ENCODE data around the gene AP5S1. TPM values are rescaled to one million over a fixed set of nuclear protein-coding genes. Genes with fewer than 3 reads are reported as not detected.

The AP5S1 gene
- polyA plus RNA-seq, 1 donor (not counting 4 experiments of a cell fraction or from before 2014, with no cell fraction given): 5.2 TPM

- H2AFZ ChIP-seq (ENCODE audit: control insufficient read depth, low read length): no peak overlapping the region
- H3K4me1 ChIP-seq (ENCODE audit: control insufficient read depth, extremely low read depth, insufficient read depth, low read length): no peaks in the 10 kb centered on the region
- no peaks in the 10 kb centered on the region for H3K9me1 ChIP-seq (ENCODE audit: control insufficient read depth, extremely low read depth, insufficient read depth, low read length)
- no peak overlapping the region for H3K27ac ChIP-seq (ENCODE audit: control insufficient read depth, insufficient read depth, low read length)
- H3K4me2 ChIP-seq (ENCODE audit: control insufficient read depth, extremely low read depth, insufficient read depth, low read depth, low read length): no peak overlapping the region
- no peaks in the 10 kb centered on the region for H3K9me3 ChIP-seq (ENCODE audit: control insufficient read depth, low read depth, low read length)
- H3K4me3 ChIP-seq (ENCODE audit: control insufficient read depth in 2 of 3, extremely low read depth in 1 of 3, insufficient read depth in 2 of 3, low read depth in 1 of 3, low read length in 3 of 3): no peak overlapping the region
- TF ChIP-seq, protein P1, sequence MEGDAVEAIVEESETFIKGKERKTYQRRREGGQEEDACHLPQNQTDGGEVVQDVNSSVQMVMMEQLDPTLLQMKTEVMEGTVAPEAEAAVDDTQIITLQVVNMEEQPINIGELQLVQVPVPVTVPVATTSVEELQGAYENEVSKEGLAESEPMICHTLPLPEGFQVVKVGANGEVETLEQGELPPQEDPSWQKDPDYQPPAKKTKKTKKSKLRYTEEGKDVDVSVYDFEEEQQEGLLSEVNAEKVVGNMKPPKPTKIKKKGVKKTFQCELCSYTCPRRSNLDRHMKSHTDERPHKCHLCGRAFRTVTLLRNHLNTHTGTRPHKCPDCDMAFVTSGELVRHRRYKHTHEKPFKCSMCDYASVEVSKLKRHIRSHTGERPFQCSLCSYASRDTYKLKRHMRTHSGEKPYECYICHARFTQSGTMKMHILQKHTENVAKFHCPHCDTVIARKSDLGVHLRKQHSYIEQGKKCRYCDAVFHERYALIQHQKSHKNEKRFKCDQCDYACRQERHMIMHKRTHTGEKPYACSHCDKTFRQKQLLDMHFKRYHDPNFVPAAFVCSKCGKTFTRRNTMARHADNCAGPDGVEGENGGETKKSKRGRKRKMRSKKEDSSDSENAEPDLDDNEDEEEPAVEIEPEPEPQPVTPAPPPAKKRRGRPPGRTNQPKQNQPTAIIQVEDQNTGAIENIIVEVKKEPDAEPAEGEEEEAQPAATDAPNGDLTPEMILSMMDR (optimal IDR thresholded peaks at IDR 0.05 in 1 of 3, IDR thresholded peaks at IDR 0.05 in 1 of 3, conservative IDR thresholded peaks at IDR 0.05 in 1 of 3; ENCODE audit: extremely low read depth in 1 of 3, insufficient read depth in 2 of 3, low read length in 3 of 3): no peak
- TF ChIP-seq EZH2 (IDR thresholded peaks at IDR 0.05; ENCODE audit: low read length): no peak
- no peaks in the 10 kb centered on the region for H3K79me2 ChIP-seq (ENCODE audit: control insufficient read depth, insufficient read depth, low read length)
- H3K9ac ChIP-seq (ENCODE audit: control insufficient read depth, extremely low read depth, insufficient read depth, low read length): no peak overlapping the region
- DNase-seq (ENCODE audit: low read depth, low spot score) (no peak), FAIRE-seq (no peak)
- H4K20me1 ChIP-seq (ENCODE audit: control insufficient read depth, extremely low read depth, insufficient read depth, low read length): no peaks in the 10 kb centered on the region
- peaks cover 38 to 46% of the 10 kb centered on the region in 2 experiments for H3K36me3 ChIP-seq (ENCODE audit: control insufficient read depth in 2 of 2, extremely low read depth in 1 of 2, insufficient read depth in 2 of 2, low read length in 2 of 2)
- no peaks in the 10 kb centered on the region for H3K27me3 ChIP-seq (ENCODE audit: control insufficient read depth, extremely low read depth, insufficient read depth, low read length)
- dilution Hi-C loops (cut with MboI; ENCODE audit: extremely low pct_ligation_motif_present, low sequenced_read_pairs): no loop called here
Observed at GRCh38 chr20:3865152-3865886, 45.0 kb downstream of the AP5S1 start.

DNA sequence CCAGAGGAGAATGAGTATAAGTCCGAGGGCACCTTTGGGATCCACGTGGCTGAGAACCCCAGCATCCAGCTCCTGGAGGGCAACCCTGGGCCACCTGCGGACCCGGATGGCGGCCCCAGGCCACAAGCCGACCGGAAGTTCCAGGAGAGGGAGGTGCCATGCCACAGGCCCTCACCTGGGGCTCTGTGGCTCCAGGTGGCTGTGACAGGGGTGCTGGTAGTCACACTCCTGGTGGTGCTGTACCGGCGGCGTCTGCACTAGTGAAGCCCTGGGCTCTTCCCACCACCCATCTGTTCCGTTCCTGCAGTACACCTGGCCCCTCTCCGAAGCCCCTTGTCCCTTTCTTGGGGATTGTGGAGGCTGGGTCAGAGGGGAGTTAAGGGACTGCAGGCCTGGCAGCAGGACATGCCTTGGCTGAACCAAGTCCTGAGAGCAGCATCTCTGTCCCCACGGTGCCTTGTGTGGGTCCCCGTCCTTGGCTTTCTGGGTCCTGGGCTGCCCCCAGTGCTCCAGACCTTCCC is 45.6 kb downstream of the AP5S1 start:
- FAIRE-seq (no peak), DNase-seq (ENCODE audit: low read depth, low spot score) (no peak)
- no peak overlapping the region for H3K4me3 ChIP-seq (ENCODE audit: control insufficient read depth in 2 of 3, extremely low read depth in 1 of 3, insufficient read depth in 2 of 3, low read depth in 1 of 3, low read length in 3 of 3)
- TF ChIP-seq, protein P1 (optimal IDR thresholded peaks at IDR 0.05 in 1 of 3, IDR thresholded peaks at IDR 0.05 in 1 of 3, conservative IDR thresholded peaks at IDR 0.05 in 1 of 3; ENCODE audit: extremely low read depth in 1 of 3, insufficient read depth in 2 of 3, low read length in 3 of 3): no peak
- TF ChIP-seq EZH2 (IDR thresholded peaks at IDR 0.05; ENCODE audit: low read length): no peak
- H3K27ac ChIP-seq (ENCODE audit: control insufficient read depth, insufficient read depth, low read length): no peak overlapping the region
- H2AFZ ChIP-seq (ENCODE audit: control insufficient read depth, low read length): no peak overlapping the region
- no peaks in the 10 kb centered on the region for H3K4me1 ChIP-seq (ENCODE audit: control insufficient read depth, extremely low read depth, insufficient read depth, low read length)
- no peak overlapping the region for H3K9ac ChIP-seq (ENCODE audit: control insufficient read depth, extremely low read depth, insufficient read depth, low read length)
- peaks cover 38 to 46% of the 10 kb centered on the region in 2 experiments for H3K36me3 ChIP-seq (ENCODE audit: control insufficient read depth in 2 of 2, extremely low read depth in 1 of 2, insufficient read depth in 2 of 2, low read length in 2 of 2)
- dilution Hi-C loops (cut with MboI; ENCODE audit: extremely low pct_ligation_motif_present, low sequenced_read_pairs): no loop called here
- no peaks in the 10 kb centered on the region for H3K27me3 ChIP-seq (ENCODE audit: control insufficient read depth, extremely low read depth, insufficient read depth, low read length)
- no peaks in the 10 kb centered on the region for H3K9me3 ChIP-seq (ENCODE audit: control insufficient read depth, low read depth, low read length)
- H3K9me1 ChIP-seq (ENCODE audit: control insufficient read depth, extremely low read depth, insufficient read depth, low read length): no peaks in the 10 kb centered on the region
- H3K4me2 ChIP-seq (ENCODE audit: control insufficient read depth, extremely low read depth, insufficient read depth, low read depth, low read length): no peak overlapping the region
- H3K79me2 ChIP-seq (ENCODE audit: control insufficient read depth, insufficient read depth, low read length): no peaks in the 10 kb centered on the region
- no peaks in the 10 kb centered on the region for H4K20me1 ChIP-seq (ENCODE audit: control insufficient read depth, extremely low read depth, insufficient read depth, low read length)
